ENCODE results near the gene CAMKK1. TPM values are rescaled to one million over a fixed set of nuclear protein-coding genes. Genes with fewer than 3 reads are reported as not detected.

The CAMKK1 gene
- total RNA-seq, 2 donors from 2014 or later: 1.8 to 4.7 TPM

DNA sequence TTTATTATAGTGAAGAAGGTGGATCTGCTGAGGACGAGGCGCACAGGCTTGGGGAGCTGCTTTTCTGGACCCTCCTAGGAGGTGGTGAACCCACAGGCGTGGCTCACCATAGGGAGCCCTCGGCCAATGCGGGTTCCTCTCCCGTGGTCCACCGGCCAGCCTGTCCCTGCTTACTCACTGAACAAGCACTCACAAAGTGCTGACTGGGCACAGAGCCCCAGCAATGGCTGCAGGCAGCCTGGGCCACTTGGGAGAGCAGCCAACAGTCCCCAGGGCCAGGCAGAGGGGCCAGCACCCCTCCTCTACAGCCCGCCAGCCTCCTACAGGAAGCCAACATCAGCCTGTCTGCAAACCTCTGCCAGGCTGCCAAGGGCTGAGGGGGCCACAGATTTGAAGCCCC lies 27.7 kb downstream of the CAMKK1 start:
- DNase-seq (ENCODE audit: low spot score): no peak
- Histone ChIP-seq H3K36me3 (peaks cover 2% of the 10 kb centered on the region), H3K27ac (peak overlapping the region; percentile 36 to 68)

GRCh38 chr17:3864534-3864933 lies 28.3 kb downstream of the CAMKK1 start:
- ATAC-seq (ENCODE audit: insufficient number of reproducible peaks, low FRiP score, low read depth): no peak
- TF ChIP-seq, protein P1, sequence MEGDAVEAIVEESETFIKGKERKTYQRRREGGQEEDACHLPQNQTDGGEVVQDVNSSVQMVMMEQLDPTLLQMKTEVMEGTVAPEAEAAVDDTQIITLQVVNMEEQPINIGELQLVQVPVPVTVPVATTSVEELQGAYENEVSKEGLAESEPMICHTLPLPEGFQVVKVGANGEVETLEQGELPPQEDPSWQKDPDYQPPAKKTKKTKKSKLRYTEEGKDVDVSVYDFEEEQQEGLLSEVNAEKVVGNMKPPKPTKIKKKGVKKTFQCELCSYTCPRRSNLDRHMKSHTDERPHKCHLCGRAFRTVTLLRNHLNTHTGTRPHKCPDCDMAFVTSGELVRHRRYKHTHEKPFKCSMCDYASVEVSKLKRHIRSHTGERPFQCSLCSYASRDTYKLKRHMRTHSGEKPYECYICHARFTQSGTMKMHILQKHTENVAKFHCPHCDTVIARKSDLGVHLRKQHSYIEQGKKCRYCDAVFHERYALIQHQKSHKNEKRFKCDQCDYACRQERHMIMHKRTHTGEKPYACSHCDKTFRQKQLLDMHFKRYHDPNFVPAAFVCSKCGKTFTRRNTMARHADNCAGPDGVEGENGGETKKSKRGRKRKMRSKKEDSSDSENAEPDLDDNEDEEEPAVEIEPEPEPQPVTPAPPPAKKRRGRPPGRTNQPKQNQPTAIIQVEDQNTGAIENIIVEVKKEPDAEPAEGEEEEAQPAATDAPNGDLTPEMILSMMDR (IDR thresholded peaks at IDR 0.05): no peak
- Histone ChIP-seq H3K36me3 (peaks cover 2% of the 10 kb centered on the region), H3K9me3 (no peaks in the 10 kb centered on the region), H3K27ac (peak overlapping the region; percentile 36 to 68), H3K27me3 (replicated peaks; ENCODE audit: insufficient read depth) (no peaks in the 10 kb centered on the region), H3K4me1 (ENCODE audit: control insufficient read depth in 1 of 2, low read depth in 2 of 2) (peaks cover 5 to 14% of the 10 kb centered on the region in 2 donors), H3K4me3 (no peak overlapping the region)
- no peak for DNase-seq (ENCODE audit: low spot score)

More for the DNA sequence above, 27.7 kb downstream of the CAMKK1 start:
- TF ChIP-seq, protein P1 (IDR thresholded peaks at IDR 0.05): no peak
- H3K4me3 ChIP-seq: no peak overlapping the region
- no peak for ATAC-seq (ENCODE audit: insufficient number of reproducible peaks, low FRiP score, low read depth)
- no peaks in the 10 kb centered on the region for H3K27me3 ChIP-seq (replicated peaks; ENCODE audit: insufficient read depth)
- H3K4me1 ChIP-seq (ENCODE audit: control insufficient read depth in 1 of 2, low read depth in 2 of 2): peaks cover 5 to 14% of the 10 kb centered on the region in 2 donors
- H3K9me3 ChIP-seq: no peaks in the 10 kb centered on the region

DNA sequence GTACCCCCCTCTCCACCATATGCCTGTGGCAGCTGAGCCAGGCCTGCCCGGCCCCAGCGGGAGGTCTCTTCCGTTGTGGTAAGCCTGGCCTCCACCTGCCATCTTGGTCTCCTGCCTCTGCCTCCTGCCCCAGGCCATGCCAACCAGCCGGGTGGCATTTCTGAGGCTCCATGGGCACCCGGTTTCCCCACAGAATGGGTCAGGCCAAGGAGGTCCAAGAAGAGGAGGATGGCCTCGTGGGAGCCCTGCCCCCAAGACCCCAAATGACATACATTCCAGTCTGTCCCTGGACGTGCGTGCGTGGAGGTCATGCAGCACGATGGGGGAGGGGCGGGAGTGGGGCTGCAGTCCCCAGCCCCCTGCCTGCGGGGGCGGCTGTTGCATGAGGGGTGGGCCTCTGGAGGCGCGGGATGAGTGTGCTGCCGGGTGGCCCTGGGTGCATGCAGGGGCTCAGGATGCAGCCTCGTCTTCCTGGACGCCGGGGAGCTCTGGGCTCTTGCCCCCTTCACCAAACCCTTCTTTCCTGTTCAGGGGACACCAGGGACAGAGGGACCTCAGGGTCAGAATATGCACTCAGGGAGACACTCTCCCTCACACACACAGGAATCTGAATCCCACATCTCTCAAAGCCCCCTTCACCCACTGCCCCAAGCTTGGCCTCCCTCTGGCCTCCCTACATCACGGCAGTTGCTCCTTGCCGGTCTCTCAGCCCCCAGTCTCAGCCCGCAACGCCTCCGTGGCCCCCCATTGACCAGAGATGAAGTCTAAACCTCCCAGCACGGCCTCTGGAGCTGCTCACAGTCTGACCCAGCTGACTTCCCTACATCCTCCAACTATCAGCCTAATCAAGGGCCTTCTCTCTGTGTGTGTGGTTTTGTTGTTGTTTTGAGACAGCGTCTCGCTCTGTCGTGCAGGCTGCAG lies 30.8 kb downstream of the CAMKK1 start:
- Histone ChIP-seq H3K9me3 (no peaks in the 10 kb centered on the region), H3K4me3 (no peak overlapping the region), H3K27me3 (replicated peaks; ENCODE audit: insufficient read depth) (no peaks in the 10 kb centered on the region), H3K4me1 (ENCODE audit: control insufficient read depth in 1 of 2, low read depth in 2 of 2) (peaks cover 5 to 14% of the 10 kb centered on the region in 2 donors), H3K36me3 (peaks cover 2% of the 10 kb centered on the region), H3K27ac (no peak overlapping the region)
- ATAC-seq (ENCODE audit: insufficient number of reproducible peaks, low FRiP score, low read depth): no peak
- DNase-seq (ENCODE audit: low spot score): no peak
- TF ChIP-seq, protein P1 (IDR thresholded peaks at IDR 0.05): no peak

- Histone ChIP-seq H3K36me3 (peaks cover 2% of the 10 kb centered on the region), H3K4me1 (ENCODE audit: control insufficient read depth in 1 of 2, low read depth in 2 of 2) (peaks cover 5 to 14% of the 10 kb centered on the region in 2 donors), H3K9me3 (no peaks in the 10 kb centered on the region), H3K27me3 (replicated peaks; ENCODE audit: insufficient read depth) (no peaks in the 10 kb centered on the region), H3K27ac (no peak overlapping the region), H3K4me3 (no peak overlapping the region)
- TF ChIP-seq, protein P1 (IDR thresholded peaks at IDR 0.05): no peak
- ATAC-seq (ENCODE audit: insufficient number of reproducible peaks, low FRiP score, low read depth) (no peak), DNase-seq (ENCODE audit: low spot score) (no peak)
Observed at GRCh38 chr17:3860939-3861700, 31.7 kb downstream of the CAMKK1 start.

GRCh38 chr17:3859940-3860339 lies 32.9 kb downstream of the CAMKK1 start:
- H3K36me3 ChIP-seq: peaks cover 2% of the 10 kb centered on the region
- no peak overlapping the region for H3K27ac ChIP-seq
- peaks cover 3 to 7% of the 10 kb centered on the region in 2 donors for H3K4me1 ChIP-seq (ENCODE audit: control insufficient read depth in 1 of 2, low read depth in 2 of 2)
- H3K9me3 ChIP-seq: no peaks in the 10 kb centered on the region
- H3K4me3 ChIP-seq: no peak overlapping the region
- TF ChIP-seq, protein P1 (IDR thresholded peaks at IDR 0.05): no peak
- no peak for ATAC-seq (ENCODE audit: insufficient number of reproducible peaks, low FRiP score, low read depth)
- no peaks in the 10 kb centered on the region for H3K27me3 ChIP-seq (replicated peaks; ENCODE audit: insufficient read depth)
- no peak for DNase-seq (ENCODE audit: low spot score)

Measured in thoracic aorta (tissue), 2 donors.